Effector memory CD8-positive, alpha-beta T cell (primary cell): ENCODE data around the gene GPR137B.
A peak's percentile ranks its signal among the peaks of the same experiment; 100 is the strongest.

Experiments
- ATAC-seq: fragments of 150-1000 bp; cut with Tn5 transposase; replicated peaks from 2 replicates; pipeline ENCODE4 v1.10.0; 2021; ENCODE audit warnings: mild to moderate bottlenecking, moderate library complexity
- DNase-seq, 3 experiments: peaks; one replicate each; pipeline ENCODE4 v3.0.0; 2021
- H3K27ac Mint-ChIP-seq, 2 donors: one replicate each; pipeline ENCODE4 v1.8.0; 2022; ENCODE audit warnings: mild to moderate bottlenecking in 2 of 2, mixed read lengths in 2 of 2, moderate library complexity in 2 of 2
- H3K27me3 Mint-ChIP-seq, 2 donors: one replicate each; pipeline ENCODE4 v1.8.0; 2022; ENCODE audit warnings: mixed read lengths in 2 of 2
- H3K36me3 Mint-ChIP-seq: one replicate; pipeline ENCODE4 v1.8.0; 2022; ENCODE audit warnings: mild to moderate bottlenecking, moderate library complexity, mixed read lengths; ENCODE audit not compliant: insufficient read depth
- H3K4me1 Mint-ChIP-seq, 2 donors: one replicate each; pipeline ENCODE4 v1.8.0; 2022; ENCODE audit warnings: low read depth in 2 of 2, mixed read lengths in 2 of 2
- H3K4me3 Mint-ChIP-seq, 2 donors: one replicate each; pipeline ENCODE4 v1.8.0; 2022; ENCODE audit warnings: mild to moderate bottlenecking in 2 of 2, mixed read lengths in 2 of 2, moderate library complexity in 2 of 2
- H3K9me3 Mint-ChIP-seq, 2 donors: one replicate each; pipeline ENCODE4 v1.8.0; 2022; ENCODE audit warnings: mixed read lengths in 2 of 2

GPR137B gene

GRCh38 chr1:236124965-236125364 is 17.4 kb upstream of the GPR137B start:
- DNase-seq, result no peak
- ATAC-seq, result no peak
- no peak overlapping the region for H3K27ac Mint-ChIP-seq

GRCh38 chr1:236127045-236127444 is 15.3 kb upstream of the GPR137B start:
- Mint-ChIP-seq H3K27ac (no peak overlapping the region), H3K36me3 (peaks cover 4% of the 10 kb centered on the region), H3K9me3 (no peaks in the 10 kb centered on the region), H3K4me3 (no peak overlapping the region), H3K4me1 (peaks cover 8 to 12% of the 10 kb centered on the region in 2 donors), H3K27me3 (peaks cover 0 to 67% of the 10 kb centered on the region in 2 donors)
- no peak for ATAC-seq
- DNase-seq, result no peak

More at GRCh38 chr1:236124965-236125364, 17.4 kb upstream of the GPR137B start:
- Mint-ChIP-seq H3K36me3 (peaks cover 4% of the 10 kb centered on the region), H3K27me3 (peaks cover 0 to 59% of the 10 kb centered on the region in 2 donors), H3K4me3 (no peak overlapping the region), H3K4me1 (peaks cover 24 to 27% of the 10 kb centered on the region in 2 donors), H3K9me3 (no peaks in the 10 kb centered on the region)

DNA sequence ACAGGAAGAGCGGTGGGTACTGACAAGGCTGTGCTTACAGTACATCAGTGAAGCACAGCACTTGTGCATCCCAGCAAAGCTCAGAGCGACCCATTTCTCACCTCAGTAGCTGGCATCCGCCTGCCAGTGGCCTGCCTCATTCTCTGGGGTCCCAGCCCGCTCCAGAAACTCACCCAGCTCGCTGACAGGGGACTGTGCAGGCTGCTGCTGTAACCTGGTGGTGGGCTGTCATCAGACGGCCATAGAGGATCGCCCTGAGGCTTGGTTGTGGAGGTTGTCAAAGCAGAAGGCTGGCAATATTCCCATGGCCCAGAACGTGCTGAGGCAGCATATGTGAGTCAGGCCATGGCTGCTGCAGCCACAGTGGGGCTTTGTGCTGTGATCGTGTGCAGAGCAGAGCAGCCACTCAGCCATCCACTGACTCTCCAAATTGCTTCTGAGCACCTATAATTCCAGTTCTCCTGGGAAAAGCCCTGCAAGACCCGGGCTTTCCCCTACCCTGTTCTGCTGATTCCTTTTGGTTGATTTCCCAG is 13.6 kb upstream of the GPR137B start:
- H3K27me3 Mint-ChIP-seq, result peaks cover 6 to 75% of the 10 kb centered on the region in 2 donors
- peaks cover 4% of the 10 kb centered on the region for H3K36me3 Mint-ChIP-seq
- ATAC-seq, result no peak
- H3K9me3 Mint-ChIP-seq, result no peaks in the 10 kb centered on the region
- H3K4me3 Mint-ChIP-seq, result no peak overlapping the region
- H3K4me1 Mint-ChIP-seq, result peaks cover under 1 to 1% of the 10 kb centered on the region in 2 donors
- no peak for DNase-seq
- H3K27ac Mint-ChIP-seq, result no peak overlapping the region

- Mint-ChIP-seq H3K9me3 (no peaks in the 10 kb centered on the region), H3K36me3 (peaks cover 4% of the 10 kb centered on the region), H3K27ac (peak overlapping the region in 1 of 2 donors; percentile 42), H3K4me1 (no peaks in the 10 kb centered on the region), H3K4me3 (no peak overlapping the region), H3K27me3 (peaks cover 7 to 77% of the 10 kb centered on the region in 2 donors)
- DNase-seq, result no peak
- no peak for ATAC-seq
Measured at GRCh38 chr1:236129306-236129705, 13.0 kb upstream of the GPR137B start.

DNA sequence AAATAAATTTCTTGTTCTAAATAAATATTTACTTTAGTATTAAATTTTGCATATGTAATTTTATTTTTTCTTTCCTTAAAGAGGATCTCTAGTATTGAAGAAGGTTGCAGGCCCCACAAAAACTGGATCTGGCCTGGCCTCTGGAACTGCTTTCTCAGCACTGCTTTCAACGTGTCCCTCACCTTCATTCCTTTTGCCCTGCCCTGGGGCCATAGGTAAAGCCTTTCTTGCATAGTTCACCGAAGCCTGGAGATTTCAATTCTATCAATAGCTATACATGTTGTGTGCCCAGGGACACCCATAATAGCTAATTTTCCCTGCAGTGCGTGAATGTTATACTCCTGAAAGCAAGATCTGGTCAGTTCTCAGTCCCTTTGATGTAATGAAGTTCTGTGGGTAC is 12.0 kb upstream of the GPR137B start:
- Mint-ChIP-seq H3K4me1 (no peaks in the 10 kb centered on the region), H3K36me3 (peaks cover 4% of the 10 kb centered on the region), H3K4me3 (no peak overlapping the region), H3K9me3 (no peaks in the 10 kb centered on the region), H3K27ac (no peak overlapping the region), H3K27me3 (peaks cover 7 to 80% of the 10 kb centered on the region in 2 donors)
- ATAC-seq (no peak), DNase-seq (no peak)

DNA sequence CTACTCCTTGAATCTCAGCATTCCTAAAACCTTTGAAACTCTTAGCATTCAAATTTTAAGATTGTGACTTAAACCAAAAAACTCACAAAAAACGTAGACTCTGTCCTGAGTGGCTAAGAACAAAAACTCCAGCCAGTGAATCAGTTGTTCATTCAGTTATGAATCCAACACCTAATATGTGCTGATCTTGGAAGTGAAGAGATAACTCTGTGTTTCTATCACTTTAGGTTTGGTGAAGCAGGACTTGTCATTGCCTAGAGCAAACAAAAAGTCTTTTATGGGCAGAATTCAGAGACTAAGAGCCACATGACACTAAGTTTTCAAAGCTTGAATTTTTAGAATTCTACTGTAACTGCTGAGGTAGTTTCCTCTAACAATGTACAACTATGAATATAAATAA is 10.4 kb upstream of the GPR137B start:
- Mint-ChIP-seq H3K4me3 (no peak overlapping the region), H3K27ac (no peak overlapping the region), H3K36me3 (no peaks in the 10 kb centered on the region), H3K27me3 (peaks cover 7 to 75% of the 10 kb centered on the region in 2 donors), H3K4me1 (no peaks in the 10 kb centered on the region), H3K9me3 (no peaks in the 10 kb centered on the region)
- ATAC-seq, result no peak
- no peak for DNase-seq

GRCh38 chr1:236132420-236133046 is 9.8 kb upstream of the GPR137B start:
- Mint-ChIP-seq H3K4me3 (no peak overlapping the region), H3K27me3 (peaks cover 7 to 71% of the 10 kb centered on the region in 2 donors), H3K4me1 (no peaks in the 10 kb centered on the region), H3K36me3 (no peaks in the 10 kb centered on the region), H3K27ac (no peak overlapping the region), H3K9me3 (no peaks in the 10 kb centered on the region)
- DNase-seq (no peak), ATAC-seq (no peak)

- DNase-seq (no peak), ATAC-seq (no peak)
- Mint-ChIP-seq H3K27ac (no peak overlapping the region), H3K4me3 (no peak overlapping the region), H3K36me3 (no peaks in the 10 kb centered on the region), H3K4me1 (no peaks in the 10 kb centered on the region), H3K27me3 (peaks cover 7 to 63% of the 10 kb centered on the region in 2 donors), H3K9me3 (no peaks in the 10 kb centered on the region)
Measured at GRCh38 chr1:236133339-236133738, 9.0 kb upstream of the GPR137B start.

GRCh38 chr1:236133802-236134201 is 8.5 kb upstream of the GPR137B start:
- no peak overlapping the region for H3K27ac Mint-ChIP-seq
- ATAC-seq, result no peak
- no peaks in the 10 kb centered on the region for H3K4me1 Mint-ChIP-seq

GRCh38 chr1:236137285-236137852 is 5.0 kb upstream of the GPR137B start:
- Mint-ChIP-seq H3K9me3 (no peaks in the 10 kb centered on the region), H3K27me3 (peaks cover 7 to 74% of the 10 kb centered on the region in 2 donors)

More at GRCh38 chr1:236133802-236134201, 8.5 kb upstream of the GPR137B start:
- H3K4me3 Mint-ChIP-seq, result no peak overlapping the region
- H3K36me3 Mint-ChIP-seq, result no peaks in the 10 kb centered on the region
- DNase-seq, result no peak
- H3K27me3 Mint-ChIP-seq, result peaks cover 7 to 63% of the 10 kb centered on the region in 2 donors
- H3K9me3 Mint-ChIP-seq, result no peaks in the 10 kb centered on the region

GRCh38 chr1:236139495-236139894 is 2.8 kb upstream of the GPR137B start:
- peaks cover 21 to 30% of the 10 kb centered on the region in 2 donors for H3K4me1 Mint-ChIP-seq
- ATAC-seq (no peak), DNase-seq (no peak)
- peaks cover 0 to 53% of the 10 kb centered on the region in 2 donors for H3K27me3 Mint-ChIP-seq
- H3K36me3 Mint-ChIP-seq, result peaks cover 6% of the 10 kb centered on the region
- no peaks in the 10 kb centered on the region for H3K9me3 Mint-ChIP-seq
- no peak overlapping the region for H3K27ac Mint-ChIP-seq
- H3K4me3 Mint-ChIP-seq, result no peak overlapping the region

More at GRCh38 chr1:236137285-236137852, 5.0 kb upstream of the GPR137B start:
- Mint-ChIP-seq H3K4me3 (no peak overlapping the region), H3K27ac (no peak overlapping the region), H3K36me3 (peaks cover 6% of the 10 kb centered on the region), H3K4me1 (peaks cover 7 to 14% of the 10 kb centered on the region in 2 donors)
- no peak for DNase-seq
- no peak for ATAC-seq

- DNase-seq, result no peak
- H3K4me1 Mint-ChIP-seq, result peaks cover 32 to 37% of the 10 kb centered on the region in 2 donors
- ATAC-seq, result no peak
- peaks cover 13% of the 10 kb centered on the region for H3K36me3 Mint-ChIP-seq
- peaks cover 0 to 39% of the 10 kb centered on the region in 2 donors for H3K27me3 Mint-ChIP-seq
- H3K4me3 Mint-ChIP-seq, result peak overlapping the region; percentile 96 to 98
- no peaks in the 10 kb centered on the region for H3K9me3 Mint-ChIP-seq
- peak overlapping the region; percentile 77 to 78 for H3K27ac Mint-ChIP-seq
Measured at GRCh38 chr1:236140705-236141446, 1.5 kb upstream of the GPR137B start.

GRCh38 chr1:236141447-236142252 is 689 bp upstream of the GPR137B start:
- peak in 2 of 3 experiments; percentile 4 to 29 for DNase-seq
- Mint-ChIP-seq H3K4me3 (peak overlapping the region; percentile 96 to 98), H3K27me3 (peaks cover 0 to 34% of the 10 kb centered on the region in 2 donors), H3K27ac (peak overlapping the region; percentile 77 to 78), H3K9me3 (no peaks in the 10 kb centered on the region), H3K4me1 (peaks cover 39 to 41% of the 10 kb centered on the region in 2 donors), H3K36me3 (peaks cover 15% of the 10 kb centered on the region)
- no peak for ATAC-seq
